ENCODE measurements around the gene GLCE. TPM values are rescaled to one million over a fixed set of nuclear protein-coding genes. Genes with fewer than 3 reads are reported as not detected.
A peak's percentile ranks its signal among the peaks of the same experiment; 100 is the strongest.

GLCE gene
- total RNA-seq, 2 donors from 2014 or later, result 16.3 to 17.2 TPM

DNA sequence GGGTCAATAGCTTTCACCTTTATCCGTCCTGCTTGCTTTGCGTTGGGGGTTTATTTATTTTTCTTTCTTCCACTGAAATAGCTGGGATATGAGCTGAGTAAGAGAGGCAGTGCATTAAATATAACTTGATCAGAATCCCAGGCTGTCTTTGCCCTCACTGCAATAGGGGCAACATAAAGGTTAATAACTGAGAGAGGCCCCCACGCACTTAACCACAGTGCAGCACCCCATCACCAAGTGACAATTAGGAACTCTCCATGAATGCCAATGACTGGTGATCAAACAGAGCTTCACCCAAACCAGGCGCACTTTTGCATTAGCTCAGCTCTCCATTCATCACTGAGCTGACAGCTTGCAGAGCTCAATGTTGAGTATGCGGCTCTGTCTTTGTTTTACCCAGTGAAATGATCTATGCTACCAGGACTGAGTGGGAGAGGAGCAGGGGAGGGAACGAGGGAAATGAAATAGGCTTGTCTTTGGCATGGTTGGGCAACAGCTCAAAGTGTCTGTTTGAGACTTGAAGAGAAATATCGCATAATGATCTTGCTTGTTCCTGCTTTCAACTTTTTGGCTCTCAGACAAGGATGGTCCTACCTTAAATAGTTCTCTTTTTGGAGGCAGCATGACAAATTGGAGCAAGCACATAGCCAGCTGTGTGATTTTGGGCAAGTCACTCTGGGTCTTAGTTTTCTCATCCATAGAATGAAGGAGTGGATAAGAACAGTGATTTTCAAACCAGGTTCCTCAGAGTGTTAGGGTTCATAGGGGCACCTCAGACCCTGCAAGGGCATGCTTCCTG lies 14.5 kb upstream of the GLCE start:
- no peaks in the 10 kb centered on the region for H3K27me3 ChIP-seq (ENCODE audit: control insufficient read depth, insufficient read depth, low read length, poor library complexity, severe bottlenecking)
- Mint-ChIP-seq H3K27ac (no peak overlapping the region), H3K4me1 (peaks cover 5% of the 10 kb centered on the region), H3K9me3 (no peaks in the 10 kb centered on the region), H3K4me3 (no peak overlapping the region), H3K36me3 (ENCODE audit: low read depth) (no peaks in the 10 kb centered on the region), H3K27me3 (ENCODE audit: insufficient read depth) (peaks cover 22% of the 10 kb centered on the region)
- TF ChIP-seq, protein P1, sequence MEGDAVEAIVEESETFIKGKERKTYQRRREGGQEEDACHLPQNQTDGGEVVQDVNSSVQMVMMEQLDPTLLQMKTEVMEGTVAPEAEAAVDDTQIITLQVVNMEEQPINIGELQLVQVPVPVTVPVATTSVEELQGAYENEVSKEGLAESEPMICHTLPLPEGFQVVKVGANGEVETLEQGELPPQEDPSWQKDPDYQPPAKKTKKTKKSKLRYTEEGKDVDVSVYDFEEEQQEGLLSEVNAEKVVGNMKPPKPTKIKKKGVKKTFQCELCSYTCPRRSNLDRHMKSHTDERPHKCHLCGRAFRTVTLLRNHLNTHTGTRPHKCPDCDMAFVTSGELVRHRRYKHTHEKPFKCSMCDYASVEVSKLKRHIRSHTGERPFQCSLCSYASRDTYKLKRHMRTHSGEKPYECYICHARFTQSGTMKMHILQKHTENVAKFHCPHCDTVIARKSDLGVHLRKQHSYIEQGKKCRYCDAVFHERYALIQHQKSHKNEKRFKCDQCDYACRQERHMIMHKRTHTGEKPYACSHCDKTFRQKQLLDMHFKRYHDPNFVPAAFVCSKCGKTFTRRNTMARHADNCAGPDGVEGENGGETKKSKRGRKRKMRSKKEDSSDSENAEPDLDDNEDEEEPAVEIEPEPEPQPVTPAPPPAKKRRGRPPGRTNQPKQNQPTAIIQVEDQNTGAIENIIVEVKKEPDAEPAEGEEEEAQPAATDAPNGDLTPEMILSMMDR (conservative IDR thresholded peaks at IDR 0.05), result no peak
- H3K9ac ChIP-seq (ENCODE audit: extremely low read depth, low read length, poor library complexity, severe bottlenecking), result no peak overlapping the region
- peaks cover under 1% of the 10 kb centered on the region for H3K4me1 ChIP-seq (ENCODE audit: control insufficient read depth, insufficient read depth, low read length)
- no peaks in the 10 kb centered on the region for H3K9me3 ChIP-seq (ENCODE audit: control insufficient read depth, low read length)
- H3K27ac ChIP-seq (ENCODE audit: low read depth, low read length), result peak overlapping the region; percentile 36
- DNase-seq, result no peak
- H3K36me3 ChIP-seq (ENCODE audit: control insufficient read depth, insufficient read depth, low read length), result no peaks in the 10 kb centered on the region
- 63 to 77% methylated on average over 5 to 7 of the region's 7 CpGs for WGBS, 2 experiments (ENCODE audit: insufficient coverage in 1 of 2, insufficient read length in 1 of 2)
- no peak overlapping the region for H3K4me3 ChIP-seq (ENCODE audit: low read length)

DNA sequence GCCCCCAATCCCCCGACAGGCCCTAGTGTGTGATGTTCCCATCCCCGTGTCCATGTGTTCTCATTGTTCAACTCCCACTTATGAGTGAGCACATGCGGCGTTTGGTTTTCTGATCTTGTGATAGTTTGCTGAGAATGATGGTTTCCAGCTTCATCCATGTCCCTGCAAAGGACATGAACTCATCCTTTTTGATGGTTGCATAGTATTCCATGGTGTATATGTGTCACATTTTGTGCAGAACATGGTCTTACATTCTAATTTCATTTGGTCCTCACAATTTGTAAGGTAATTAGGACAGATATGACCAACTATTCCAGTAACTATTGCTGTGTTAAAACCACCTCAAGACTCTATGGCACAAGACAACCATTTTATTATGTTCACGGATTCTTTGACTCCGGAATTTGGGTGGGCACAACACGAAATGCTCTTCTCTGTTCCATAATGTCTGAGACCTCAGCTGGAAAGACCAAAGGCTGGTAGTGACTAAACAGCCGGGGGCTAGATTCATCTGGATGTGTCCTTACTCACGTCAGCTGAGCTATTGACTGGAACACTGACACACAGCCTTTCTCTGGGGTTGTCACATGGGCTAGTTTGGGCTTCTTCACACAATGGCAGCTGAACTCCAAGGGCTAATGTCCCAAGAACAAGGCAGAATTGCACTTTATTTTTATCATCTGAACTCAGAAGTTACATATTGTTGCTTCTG lies 13.6 kb upstream of the GLCE start:
- Mint-ChIP-seq H3K36me3 (ENCODE audit: low read depth) (no peaks in the 10 kb centered on the region), H3K4me1 (peaks cover 5% of the 10 kb centered on the region), H3K27ac (no peak overlapping the region), H3K9me3 (no peaks in the 10 kb centered on the region), H3K4me3 (no peak overlapping the region), H3K27me3 (ENCODE audit: insufficient read depth) (peaks cover 28% of the 10 kb centered on the region)
- Histone ChIP-seq H3K36me3 (ENCODE audit: control insufficient read depth, insufficient read depth, low read length) (no peaks in the 10 kb centered on the region), H3K9me3 (ENCODE audit: control insufficient read depth, low read length) (no peaks in the 10 kb centered on the region), H3K4me3 (ENCODE audit: low read length) (no peak overlapping the region), H3K27ac (ENCODE audit: low read depth, low read length) (no peak overlapping the region), H3K9ac (ENCODE audit: extremely low read depth, low read length, poor library complexity, severe bottlenecking) (no peak overlapping the region), H3K4me1 (ENCODE audit: control insufficient read depth, insufficient read depth, low read length) (peaks cover 3% of the 10 kb centered on the region), H3K27me3 (ENCODE audit: control insufficient read depth, insufficient read depth, low read length, poor library complexity, severe bottlenecking) (no peaks in the 10 kb centered on the region)
- DNase-seq, result no peak
- 92 to 94% methylated on average over 7 to 9 of the region's 9 CpGs for WGBS, 2 experiments (ENCODE audit: insufficient coverage in 1 of 2, insufficient read length in 1 of 2)
- TF ChIP-seq, protein P1 (conservative IDR thresholded peaks at IDR 0.05), result no peak

DNA sequence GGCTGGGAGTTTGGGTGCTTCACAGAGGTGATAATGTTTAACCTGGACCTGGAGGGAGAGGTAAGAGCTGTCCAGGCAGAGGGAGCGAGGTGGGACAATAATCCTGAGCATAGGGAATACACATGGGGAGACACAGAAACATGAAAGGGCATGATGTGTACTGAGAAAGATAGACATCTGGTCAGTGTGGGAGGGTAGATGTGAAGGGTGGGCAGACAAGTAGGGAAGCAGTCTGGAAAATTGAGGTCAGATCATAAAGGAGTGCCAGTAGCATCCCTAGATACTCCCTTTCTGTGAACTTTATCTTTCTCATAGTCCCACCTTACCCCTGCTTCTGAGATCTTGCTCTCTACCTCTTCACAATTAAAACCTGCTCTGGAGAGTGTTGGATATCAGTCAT lies 12.0 kb upstream of the GLCE start:
- TF ChIP-seq, protein P1 (conservative IDR thresholded peaks at IDR 0.05), result no peak
- peaks cover 5% of the 10 kb centered on the region for H3K4me1 Mint-ChIP-seq
- H3K9me3 Mint-ChIP-seq, result no peaks in the 10 kb centered on the region
- H3K36me3 Mint-ChIP-seq (ENCODE audit: low read depth), result no peaks in the 10 kb centered on the region
- 100% methylated on average over 1 of the region's 1 CpG; no CpG with 5 or more reads in 1 of the 2 experiments for WGBS, 2 experiments (ENCODE audit: insufficient coverage in 1 of 2, insufficient read length in 1 of 2)
- no peak overlapping the region for H3K4me3 ChIP-seq (ENCODE audit: low read length)
- H3K36me3 ChIP-seq (ENCODE audit: control insufficient read depth, insufficient read depth, low read length), result no peaks in the 10 kb centered on the region
- H3K4me1 ChIP-seq (ENCODE audit: control insufficient read depth, insufficient read depth, low read length), result peaks cover 3% of the 10 kb centered on the region
- H3K9ac ChIP-seq (ENCODE audit: extremely low read depth, low read length, poor library complexity, severe bottlenecking), result no peak overlapping the region
- H3K27me3 ChIP-seq (ENCODE audit: control insufficient read depth, insufficient read depth, low read length, poor library complexity, severe bottlenecking), result no peaks in the 10 kb centered on the region
- peaks cover 30% of the 10 kb centered on the region for H3K27me3 Mint-ChIP-seq (ENCODE audit: insufficient read depth)
- no peak for DNase-seq
- H3K9me3 ChIP-seq (ENCODE audit: control insufficient read depth, low read length), result no peaks in the 10 kb centered on the region
- no peak overlapping the region for H3K27ac Mint-ChIP-seq
- H3K4me3 Mint-ChIP-seq, result no peak overlapping the region
- no peak overlapping the region for H3K27ac ChIP-seq (ENCODE audit: low read depth, low read length)

Measured in endodermal cell (in vitro differentiated cells).